Heart right ventricle (tissue), 16 donors: ENCODE results near the gene FAF2. TPM values are rescaled to one million over a fixed set of nuclear protein-coding genes. Genes with fewer than 3 reads are reported as not detected.

Source experiments
- ATAC-seq, 8 donors: fragments of 200-7000 bp; cut with Tn5 transposase; one replicate each; pipeline ENCODE4 v1.9.1; 2020; ENCODE audit warnings: mild to moderate bottlenecking in 8 of 8, moderate library complexity in 8 of 8, moderate number of reproducible peaks in 1 of 8
- DNase-seq, 2 donors: peaks; one replicate each; pipeline ENCODE4 v3.0.0-alpha.2; 2020
- H3K27ac ChIP-seq, 10 donors: fragments of 200-600 bp; sonication (generic) in 2 of 10; one replicate each; pipeline versions ENCODE4 v1.5.0 to v1.8.0; 2020 to 2022; ENCODE audit warnings: mild to moderate bottlenecking in 3 of 10
- H3K27me3 ChIP-seq, 7 donors: fragments of 200-600 bp; one replicate each; pipeline ENCODE4 v1.8.0; 2021 to 2022; ENCODE audit warnings: mild to moderate bottlenecking in 2 of 7
- H3K36me3 ChIP-seq, 9 donors: fragments of 200-600 bp; sonication (generic) in 1 of 9; one replicate each; pipeline versions ENCODE4 v1.5.0 to v1.8.0; 2020 to 2022; ENCODE audit warnings: mild to moderate bottlenecking in 2 of 9
- H3K4me1 ChIP-seq, 9 donors: fragments of 200-600 bp; sonication (generic) in 1 of 9; one replicate each; pipeline versions ENCODE4 v1.5.0 to v1.8.0; 2020 to 2022; ENCODE audit warnings: mild to moderate bottlenecking in 4 of 9
- H3K4me3 ChIP-seq, 10 donors: fragments of 200-600 bp; sonication (generic) in 2 of 10; one replicate each; pipeline versions ENCODE4 v1.5.0 to v1.8.0; 2020 to 2022; ENCODE audit warnings: mild to moderate bottlenecking in 7 of 10, moderate library complexity in 2 of 10
- H3K9me3 ChIP-seq, 11 donors: fragments of 200-600 bp in 10 of 11; sonication (generic) in 2 of 11; one replicate each; pipeline versions ENCODE4 v1.5.0 to v1.8.0; 2013 to 2022; ENCODE audit warnings: mild to moderate bottlenecking in 2 of 11, control low read depth in 1 of 11, moderate library complexity in 1 of 11
- CTCF ChIP-seq, 9 donors: fragments of 200-600 bp; sonication (generic) in 2 of 9; IDR thresholded peaks; one replicate each; pipeline versions ENCODE4 v1.5.0 to v1.8.0; 2021 to 2022; ENCODE audit warnings: antibody characterized with exemption in 9 of 9, mild to moderate bottlenecking in 5 of 9, moderate library complexity in 1 of 9
- WGBS, 2 donors: extraction: QIAGEN DNeasy Blood & Tissue Kit; methylation state at CpG; one replicate each; pipeline ENCODE4 v1.1.7; 2013; ENCODE audit warnings: inconsistent platforms in 1 of 2; 5-methylcytosine and 5-hydroxymethylcytosine counted together
- intact Hi-C, 10 donors: fragments of 100-400 bp; cut with DNase I; formaldehyde crosslinking; loops; one replicate each; pipeline versions ENCODE4 v1.11.1 to v1.14.2; 2022
- polyA plus RNA-seq, 2 donors: library from polyadenylated mRNA; stranded (reverse); fragments of 200-250 nt; gene quantifications; one replicate each; pipeline ENCODE4 v1.2.3, GENCODE V29; 2013
- total RNA-seq, 10 donors: library from RNA; stranded (reverse); fragmentation: NEBNext Ultra II Directional in 3 of 10; extraction: Animal tissue kit (Norgen Biotek cat#: 25700) in 3 of 10; gene quantifications; one replicate each; pipeline versions ENCODE4 v1.2.1 to v1.2.4, GENCODE V29; 2021 to 2023
- donor health status: Arrhythmogenic right ventricular cardiomyopathy.
- donor health status: ischemic (EF 13 %, LVEDD 7.1; RV severe dilation, severe dysfunction).
- donor health status: healthy with polysubstance abuse.
- donor health status: DM: no; HTN: yes; CAD: no.
- donor health status: DM: no; HTN: no; CAD: no.
- donor health status: ischemic (EF 25% LVEDD 6.9; RV normal size, moderate dysfunction).
- donor health status: ischemic (EF 25% LVEDD 5.7; RV mildly dilated, moderate dysfunction).
- donor health status: healthy.
- donor health status: DM: yes; HTN: yes; CAD: no.
- donor health status: Ischemic cardiomyopathy.
- donor health status: ischemic (EF 35%, LVEDD 5.7; RV mildly dilated, moderate dysfunction).
- donor health status: nonischemic (EF 11% LVEDD 7.7; RV severe dilation, severe dysfunction).
- donor health status: DM: yes; HTN: yes; CAD: no.
- donor health status: PGD.
- donor health status: ischemic (EF 29% LVEDD 5.4; RV normal size, mild dysfunction).
- donor health status: nonischemic (EF 23%, LVEDD 6.1; RV moderate dilation, normal function).

The FAF2 gene
- total and polyA plus RNA-seq, 12 donors, result 10.1 to 19.9 (median 14.6) TPM

GRCh38 chr5:176515396-176515795 is 67.2 kb downstream of the FAF2 start:
- DNase-seq, result no peak
- Histone ChIP-seq H3K27ac (no peak overlapping the region), H3K4me1 (no peaks in the 10 kb centered on the region), H3K4me3 (no peak overlapping the region), H3K9me3 (no peaks in the 10 kb centered on the region), H3K36me3 (peaks cover 0 to 3% (median 0%) of the 10 kb centered on the region in 9 donors), H3K27me3 (no peaks in the 10 kb centered on the region)
- intact Hi-C loops, result no loop called here
- ATAC-seq, result no peak
- TF ChIP-seq CTCF (IDR thresholded peaks at IDR 0.05), result no peak
- WGBS, 2 donors, result 90% methylated on average over 4 of the region's 4 CpGs

GRCh38 chr5:176517053-176517661 is 69.0 kb downstream of the FAF2 start:
- H3K36me3 ChIP-seq, result no peaks in the 10 kb centered on the region
- TF ChIP-seq CTCF (IDR thresholded peaks at IDR 0.05), result no peak
- H3K27ac ChIP-seq, result no peak overlapping the region
- H3K4me3 ChIP-seq, result no peak overlapping the region
- no peak for ATAC-seq
- no peak for DNase-seq
- H3K27me3 ChIP-seq, result no peaks in the 10 kb centered on the region
- H3K4me1 ChIP-seq, result no peaks in the 10 kb centered on the region
- intact Hi-C loops, result no loop called here
- WGBS, 2 donors, result 77 to 79% methylated on average over 7 of the region's 7 CpGs
- no peaks in the 10 kb centered on the region for H3K9me3 ChIP-seq

- Histone ChIP-seq H3K4me1 (no peaks in the 10 kb centered on the region), H3K9me3 (no peaks in the 10 kb centered on the region), H3K27me3 (no peaks in the 10 kb centered on the region), H3K4me3 (no peak overlapping the region), H3K27ac (no peak overlapping the region), H3K36me3 (peaks cover 0 to under 1% (median 0%) of the 10 kb centered on the region in 9 donors)
- intact Hi-C loops, result no loop called here
- no peak for TF ChIP-seq CTCF (IDR thresholded peaks at IDR 0.05)
- DNase-seq (no peak), ATAC-seq (no peak)
- 76 to 81% methylated on average over 16 of the region's 16 CpGs for WGBS, 2 donors
These were observed 71.9 kb downstream of the FAF2 start for GRCh38 chr5:176519810-176520720.

GRCh38 chr5:176521286-176521685 is 73.1 kb downstream of the FAF2 start:
- Histone ChIP-seq H3K4me3 (no peak overlapping the region), H3K27ac (no peak overlapping the region), H3K27me3 (no peaks in the 10 kb centered on the region), H3K36me3 (peaks cover 0 to 6% (median 0%) of the 10 kb centered on the region in 9 donors), H3K4me1 (no peaks in the 10 kb centered on the region), H3K9me3 (no peaks in the 10 kb centered on the region)
- DNase-seq (no peak), ATAC-seq (peak in 1 of 8 donors; percentile 38)
- 80 to 84% methylated on average over 7 of the region's 7 CpGs for WGBS, 2 donors
- intact Hi-C loops, result no loop called here
- TF ChIP-seq CTCF (IDR thresholded peaks at IDR 0.05), result no peak
